ENCODE data around the gene TMEM101.
"Not testable (repeated sequence)": the region's sequence is repeated elsewhere in the genome, so short reads cannot be mapped to it uniquely, and the experiment has no call there.

Gene TMEM101

GRCh38 chr17:43974382-43975266, 40.1 kb downstream of the TMEM101 start:
- DNase-seq (ENCODE audit: low spot score) = no peak

- not testable (repeated sequence) for DNase-seq (ENCODE audit: low spot score)
Measured at GRCh38 chr17:43972444-43973212, 42.1 kb downstream of the TMEM101 start.

GRCh38 chr17:43971436-43971835, 43.3 kb downstream of the TMEM101 start:
- DNase-seq (ENCODE audit: low spot score) = not testable (repeated sequence)

DNA sequence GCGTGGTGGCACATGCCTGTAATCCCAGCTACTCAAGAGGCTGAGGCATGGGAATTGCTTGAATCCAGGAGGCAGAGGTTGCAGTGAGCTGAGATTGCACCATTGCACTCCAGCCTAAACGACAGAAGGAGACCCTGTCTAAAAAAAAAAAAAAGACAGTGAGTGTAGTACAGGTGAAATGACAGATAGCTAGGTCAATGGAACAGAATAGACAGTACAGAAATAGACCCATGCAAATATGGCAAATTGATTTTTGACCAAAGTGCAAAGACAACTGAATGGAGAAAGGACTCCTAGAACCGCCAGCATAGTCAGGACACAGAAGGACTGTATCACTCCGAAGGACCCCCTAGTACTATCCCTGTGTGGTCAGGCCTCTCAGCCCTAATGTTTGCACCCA, 44.4 kb downstream of the TMEM101 start:
- DNase-seq (ENCODE audit: low spot score) = no peak

DNA sequence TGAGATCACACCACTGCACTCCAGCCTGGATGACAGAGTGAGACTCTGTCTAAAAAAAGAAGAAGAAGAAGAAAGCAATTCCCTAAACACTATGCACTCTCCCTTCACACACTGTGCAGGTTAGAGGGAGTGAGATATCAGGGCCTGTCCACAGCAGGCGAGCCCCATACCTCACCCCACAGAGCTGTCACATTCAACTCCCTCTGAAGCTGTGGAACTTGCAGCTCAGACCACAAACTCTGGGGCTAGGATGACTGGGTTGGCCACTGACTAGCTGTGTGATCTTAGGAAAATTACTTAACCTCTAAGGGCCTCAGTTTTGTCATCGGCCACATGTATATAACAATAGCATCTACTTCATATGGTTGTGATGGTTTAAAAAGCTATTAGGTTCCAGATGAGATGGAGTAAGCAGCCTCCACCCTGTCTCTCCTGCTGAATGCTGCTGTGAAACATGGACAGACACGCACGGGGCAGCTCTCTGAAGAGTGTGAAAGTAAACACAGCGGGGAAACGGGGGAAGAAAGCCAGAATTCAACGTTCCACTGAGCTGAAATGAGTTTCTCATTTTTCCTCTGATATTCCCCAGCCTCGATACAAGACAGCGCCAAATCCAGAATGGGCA, 47.4 kb downstream of the TMEM101 start:
- no peak for DNase-seq (ENCODE audit: low spot score)

GRCh38 chr17:43966276-43966675, 48.5 kb downstream of the TMEM101 start:
- peak; percentile 88 for DNase-seq (ENCODE audit: low spot score)

DNA sequence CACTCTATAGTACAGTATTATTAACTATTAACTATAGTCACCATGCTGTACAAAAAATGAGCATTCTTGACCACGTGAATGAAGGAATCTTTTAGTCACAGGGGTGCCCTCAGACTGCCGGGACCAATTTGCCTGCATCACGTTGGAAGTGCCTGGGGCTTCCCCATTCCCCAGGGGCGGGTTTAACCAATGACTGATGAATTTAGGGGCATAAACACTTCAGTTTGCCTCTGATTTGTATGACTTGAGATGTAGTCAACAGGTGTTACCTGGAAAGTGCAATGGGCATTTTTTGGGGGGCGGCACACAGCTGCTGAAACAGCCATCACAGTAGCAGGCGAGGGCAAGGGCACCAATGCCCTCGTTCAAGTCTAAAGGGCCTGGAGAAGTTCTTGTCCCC, 52.3 kb downstream of the TMEM101 start:
- no peak for DNase-seq (ENCODE audit: low spot score)

DNA sequence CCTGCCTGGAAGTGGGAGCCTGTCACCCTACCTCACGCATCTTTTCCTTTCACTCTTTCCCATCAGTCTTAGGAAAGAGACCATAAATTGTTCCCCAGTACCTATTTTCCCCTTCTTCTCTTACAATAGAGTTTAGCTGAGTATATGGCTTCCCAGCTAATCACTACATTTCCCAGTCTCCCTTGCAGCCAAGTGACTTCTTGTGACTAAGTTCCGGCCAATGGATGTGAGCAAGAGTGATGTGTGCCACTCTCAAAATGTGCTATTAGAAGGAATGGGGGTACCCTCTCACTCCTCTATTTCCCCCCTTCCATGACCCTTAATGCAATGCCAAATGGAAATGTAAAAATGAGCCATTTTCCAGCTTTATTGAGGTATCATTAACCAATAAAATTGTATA, 52.8 kb downstream of the TMEM101 start:
- DNase-seq (ENCODE audit: low spot score) = no peak

DNA sequence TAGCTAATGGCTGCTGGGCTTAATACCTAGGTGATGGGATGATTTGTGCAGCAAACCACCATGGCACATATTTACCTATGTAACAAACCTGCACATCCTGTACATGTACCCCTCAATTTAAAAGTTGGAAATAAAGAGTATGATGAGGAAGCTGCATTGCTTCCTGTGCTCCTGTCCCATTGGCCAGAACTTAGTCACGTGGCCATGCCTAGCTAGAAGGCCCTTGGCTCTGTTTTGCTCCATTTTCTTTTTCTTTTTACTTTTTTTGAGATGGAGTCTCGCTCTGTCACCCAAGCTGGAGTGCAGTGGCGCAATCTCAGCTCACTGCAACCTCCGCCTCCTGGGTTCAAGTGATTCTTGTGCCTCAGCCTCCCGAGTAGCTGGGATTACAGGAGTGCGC, 53.5 kb downstream of the TMEM101 start:
- DNase-seq (ENCODE audit: low spot score) = not testable (repeated sequence)

Data from kidney tubule cell (primary cell).